ENCODE measurements around the gene ZNF783.

The ZNF783 gene

DNA sequence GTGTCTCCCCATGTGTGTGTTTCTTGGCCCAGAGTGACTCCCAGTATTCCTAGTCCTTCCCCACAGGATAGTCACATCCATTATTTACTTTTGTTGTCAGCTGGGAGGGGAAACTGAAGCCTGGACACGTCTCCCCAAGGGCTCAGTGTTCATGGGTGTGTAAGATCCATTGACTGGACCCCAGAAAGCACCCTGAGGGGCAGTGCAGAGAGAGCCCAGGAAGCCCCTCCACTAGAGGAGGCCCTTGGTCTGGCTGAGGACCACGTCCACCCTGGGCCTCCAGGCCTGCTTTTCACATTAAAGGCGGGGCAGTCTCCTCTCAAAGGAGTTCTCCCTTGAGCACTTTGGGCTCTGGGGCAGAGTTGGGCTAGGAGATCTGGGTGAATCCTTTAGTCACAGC, 21.3 kb downstream of the ZNF783 start:
- DNase-seq = no peak

DNA sequence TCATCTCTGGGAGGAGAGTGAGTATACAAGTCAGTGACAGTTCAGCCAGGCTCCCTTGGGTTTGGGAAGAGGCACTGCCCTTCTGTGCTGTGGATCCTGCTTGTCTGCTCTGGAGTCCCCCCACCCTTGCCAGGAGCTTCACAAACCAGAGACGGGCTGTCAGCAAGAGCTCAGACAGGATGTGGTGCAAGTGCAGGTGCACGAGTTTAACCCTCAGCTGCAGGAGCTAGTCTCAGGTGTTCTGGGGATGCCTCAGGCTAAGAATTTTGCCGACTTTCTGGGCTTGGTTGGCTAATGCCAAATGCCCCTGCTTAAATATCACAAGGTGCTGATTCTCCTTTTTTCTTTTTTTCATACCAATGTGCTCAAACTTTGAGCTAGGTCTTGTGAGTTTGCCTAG, 22.3 kb downstream of the ZNF783 start:
- peak; percentile 68 for DNase-seq

DNA sequence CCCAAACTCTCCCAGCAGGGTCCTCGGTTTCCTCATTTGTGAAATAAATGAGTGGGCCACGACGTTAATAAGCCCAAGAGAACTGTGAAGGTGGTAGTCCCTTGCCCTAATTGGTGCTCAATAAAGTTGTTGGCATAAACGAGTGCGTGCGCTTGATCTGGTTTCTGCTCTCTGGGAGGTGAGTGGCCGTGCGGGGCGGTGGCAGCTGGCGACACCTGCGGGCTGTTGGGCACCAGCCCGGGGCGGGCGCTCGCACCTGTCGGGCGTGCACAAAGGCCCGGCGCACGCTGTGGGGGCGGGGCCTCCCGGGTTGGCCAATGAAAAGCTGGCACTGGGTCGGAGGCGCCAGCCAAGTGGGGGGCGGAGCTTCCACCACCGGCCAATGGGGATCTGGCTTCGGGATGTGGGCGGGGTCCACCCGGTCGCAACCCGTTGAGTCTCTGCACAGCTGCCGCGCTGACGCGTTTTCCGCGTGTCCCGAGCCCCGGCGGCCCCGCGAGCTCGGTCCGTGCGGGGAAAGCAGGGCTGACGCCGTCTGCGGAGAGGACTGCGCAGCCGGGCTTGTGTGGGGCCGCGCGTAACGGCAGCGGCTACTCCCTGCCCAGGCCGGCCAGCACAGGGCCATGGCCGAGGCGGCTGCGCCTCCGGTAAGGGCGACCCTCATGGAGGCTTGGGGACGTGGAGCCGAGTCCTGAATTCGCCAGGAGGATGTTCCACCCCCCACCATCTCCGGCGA, 23.0 kb downstream of the ZNF783 start:
- DNase-seq = peak; percentile 99

DNA sequence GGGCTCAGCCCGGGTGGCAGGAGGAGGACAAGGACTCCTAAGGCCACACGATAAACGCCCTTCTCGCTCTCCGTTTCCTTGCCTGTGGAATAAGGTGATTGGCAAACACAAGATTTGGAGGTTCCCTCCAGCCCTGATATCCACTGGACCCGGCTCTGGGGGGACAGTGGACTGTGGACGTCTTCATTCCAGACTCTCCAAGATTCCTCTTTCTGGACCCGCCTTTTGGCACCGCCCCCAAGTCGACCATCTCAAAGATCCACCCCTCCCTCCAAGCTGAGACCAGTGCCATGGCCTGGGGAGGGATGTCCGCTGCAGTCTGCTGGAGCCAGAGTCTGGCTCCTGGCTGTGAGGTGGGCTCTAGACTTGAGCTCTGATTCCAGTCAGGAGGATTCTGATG, 23.6 kb downstream of the ZNF783 start:
- DNase-seq = peak; percentile 60

DNA sequence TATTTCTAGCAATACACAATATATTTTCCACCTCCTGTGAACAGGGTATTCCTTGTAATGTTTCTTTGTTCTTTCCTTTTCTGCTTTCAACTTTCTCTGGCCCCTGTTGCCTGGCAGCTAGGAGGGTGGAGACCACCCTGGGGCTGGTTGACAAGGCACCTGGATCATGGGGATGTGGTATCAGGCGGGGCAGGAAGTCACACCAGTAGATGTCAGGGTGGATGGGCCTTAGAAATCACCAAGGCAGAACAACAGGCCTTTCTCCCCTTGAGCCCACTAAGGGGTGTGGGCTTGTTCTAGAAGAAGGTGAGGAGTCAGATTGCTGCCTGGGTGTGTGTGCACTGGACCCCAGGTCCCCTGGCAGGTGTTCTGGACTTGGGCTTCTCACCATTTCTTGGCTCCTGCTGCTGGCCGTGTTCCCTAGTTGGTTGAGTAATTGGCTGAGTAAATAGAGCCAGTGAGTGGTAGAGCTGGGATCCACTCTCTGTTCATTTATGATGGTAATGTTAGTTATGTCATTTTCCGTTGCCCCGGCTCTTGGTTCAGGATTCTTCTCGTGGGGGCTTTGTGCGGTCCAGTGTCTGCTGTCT, 24.9 kb downstream of the ZNF783 start:
- peak; percentile 21 for DNase-seq

DNA sequence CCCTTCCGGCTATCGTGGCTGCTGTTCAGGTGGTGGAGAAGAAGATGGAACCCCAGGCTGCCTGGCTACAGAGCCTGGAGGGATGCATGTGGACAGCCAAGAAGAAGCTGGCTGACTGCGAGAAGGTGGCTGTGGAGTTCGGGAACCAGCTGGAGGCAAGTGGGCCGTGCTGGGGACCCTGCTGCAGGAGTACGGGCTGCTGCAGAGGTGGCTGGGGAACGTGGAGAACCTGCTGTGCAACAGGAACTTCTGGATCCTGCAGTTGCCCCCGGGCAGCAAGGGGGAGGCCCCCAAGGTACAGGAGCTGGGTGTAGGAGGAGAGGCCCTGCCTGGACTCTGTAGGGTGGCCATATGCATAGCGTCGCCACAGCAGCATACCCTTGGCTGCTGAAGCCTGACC, 25.6 kb downstream of the ZNF783 start:
- DNase-seq = no peak

DNA sequence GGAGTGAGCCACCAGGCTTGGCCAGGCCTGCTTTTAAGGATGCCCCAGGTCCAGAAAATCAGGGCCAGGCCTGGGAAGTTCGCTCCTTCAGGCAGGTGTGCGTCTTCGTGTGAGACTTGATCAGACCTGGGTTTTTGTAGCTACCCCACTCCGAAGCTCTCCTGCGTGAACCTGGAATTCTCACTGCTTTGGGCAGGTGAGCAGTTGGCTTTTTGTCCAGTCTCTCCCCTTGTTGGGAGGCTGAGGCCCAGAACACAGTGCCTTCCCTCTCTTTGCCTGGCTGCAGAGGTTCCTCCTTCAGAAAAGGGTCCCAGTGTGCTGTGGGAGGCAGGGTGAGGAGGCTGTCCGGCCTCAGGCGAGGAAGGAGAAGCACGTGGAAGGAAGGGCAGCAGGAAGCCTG, 27.3 kb downstream of the ZNF783 start:
- DNase-seq = no peak

DNA sequence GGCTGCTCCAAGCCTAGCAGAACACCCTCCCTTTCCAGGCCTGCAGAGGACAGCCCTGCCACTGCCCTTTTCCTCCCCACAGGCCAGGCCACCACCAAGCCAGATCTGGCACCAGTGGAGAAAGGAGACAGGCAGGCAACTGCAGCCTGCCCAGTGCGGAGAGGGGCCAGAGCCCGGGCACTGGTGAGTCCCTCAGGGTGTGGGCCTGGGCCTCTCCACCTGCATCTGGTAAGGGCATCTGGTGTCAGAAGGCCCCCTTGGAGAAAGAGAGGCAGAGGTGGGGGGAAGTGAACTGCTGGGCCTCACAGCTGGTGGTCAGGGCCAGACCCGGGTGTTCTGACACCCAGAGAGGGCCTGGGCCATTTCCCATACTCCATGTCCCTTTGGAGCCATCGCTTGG, 27.9 kb downstream of the ZNF783 start:
- no peak for DNase-seq

DNA sequence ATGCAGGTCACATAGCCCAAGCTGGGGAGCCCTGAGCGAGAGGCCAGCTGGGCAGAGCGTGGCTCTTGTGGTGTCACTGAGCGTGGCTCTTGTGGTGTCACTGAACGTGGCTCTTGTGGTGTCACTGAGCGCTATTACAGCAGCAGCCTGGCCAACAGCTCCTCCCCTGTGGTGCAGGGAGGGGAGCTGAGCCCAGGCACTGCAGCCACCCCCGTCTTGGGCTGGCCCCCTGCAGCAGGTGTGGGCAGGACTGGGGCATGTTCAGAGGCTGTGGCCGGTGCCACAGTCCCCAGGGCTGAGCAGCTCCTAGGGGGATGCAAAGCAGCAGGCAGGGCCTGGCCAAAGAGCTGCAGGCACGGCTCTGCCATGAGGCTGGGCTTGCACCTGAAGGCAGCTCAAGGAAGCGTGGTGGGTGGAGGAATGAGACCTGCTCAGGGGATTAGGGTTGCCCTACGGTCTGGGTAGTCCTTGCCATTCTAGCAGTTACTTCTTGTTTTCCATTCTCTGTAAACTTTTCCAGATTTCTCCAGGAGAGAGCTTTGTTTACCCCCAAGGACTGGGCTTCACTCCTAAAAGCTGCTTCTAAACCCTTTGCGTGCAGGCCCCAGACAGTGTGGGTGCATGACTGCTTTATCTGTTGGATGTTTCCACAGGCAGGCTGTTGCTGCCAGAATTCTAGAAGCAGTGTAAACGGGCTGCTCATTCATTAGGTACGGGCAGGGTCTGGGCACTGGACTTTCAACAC, 29.2 kb downstream of the ZNF783 start:
- DNase-seq = no peak

DNA sequence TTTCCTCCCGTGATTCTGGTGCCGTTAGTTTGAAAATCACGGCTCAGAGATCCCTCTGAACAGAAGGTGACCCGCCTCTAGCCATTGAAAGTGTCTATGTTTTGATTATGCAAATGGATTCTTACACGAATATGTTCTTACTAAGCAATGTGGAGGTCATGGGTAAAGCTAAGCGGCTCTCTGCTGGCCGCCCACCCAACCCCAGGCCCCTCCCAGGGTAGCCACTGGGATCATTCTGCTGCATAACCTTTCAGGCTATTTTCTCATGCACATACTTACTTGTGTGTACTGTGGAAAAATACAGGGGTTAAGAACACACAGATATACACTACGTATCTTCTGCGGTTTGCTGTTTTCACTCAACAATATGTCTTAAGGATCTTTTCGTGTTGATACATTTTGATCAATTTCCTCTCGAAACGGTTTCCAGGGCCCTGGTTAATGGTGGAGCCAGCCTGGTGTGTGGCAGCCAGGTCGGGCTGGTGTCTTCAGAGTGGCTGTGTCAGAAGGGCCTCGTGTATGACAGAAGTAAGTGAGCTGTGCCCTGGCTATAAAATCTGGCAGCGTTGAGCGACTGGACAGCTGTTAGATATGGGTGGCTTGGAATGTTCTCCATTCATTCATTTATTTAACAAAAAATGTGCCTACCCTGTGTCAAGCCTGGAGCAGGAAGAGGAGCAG, 29.9 kb downstream of the ZNF783 start:
- no peak for DNase-seq

DNA sequence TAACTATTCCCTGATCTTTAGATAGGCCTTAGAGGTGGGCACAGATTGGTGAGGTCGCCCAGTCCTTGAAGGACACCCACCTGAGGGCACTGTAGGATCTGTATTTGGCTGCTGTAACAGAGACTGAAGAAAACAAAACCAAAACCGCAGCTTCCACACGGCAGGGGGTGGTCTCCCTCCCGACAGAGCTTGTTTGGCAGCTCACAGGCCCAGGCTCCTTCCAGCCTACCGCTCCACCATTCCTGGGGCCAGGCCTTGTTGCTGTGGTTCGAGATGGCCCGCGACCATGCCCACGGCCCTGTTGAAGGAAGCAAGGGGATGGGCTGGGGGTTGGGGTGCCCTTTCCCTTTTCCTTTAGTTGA, 30.4 kb downstream of the ZNF783 start:
- no peak for DNase-seq

DNA sequence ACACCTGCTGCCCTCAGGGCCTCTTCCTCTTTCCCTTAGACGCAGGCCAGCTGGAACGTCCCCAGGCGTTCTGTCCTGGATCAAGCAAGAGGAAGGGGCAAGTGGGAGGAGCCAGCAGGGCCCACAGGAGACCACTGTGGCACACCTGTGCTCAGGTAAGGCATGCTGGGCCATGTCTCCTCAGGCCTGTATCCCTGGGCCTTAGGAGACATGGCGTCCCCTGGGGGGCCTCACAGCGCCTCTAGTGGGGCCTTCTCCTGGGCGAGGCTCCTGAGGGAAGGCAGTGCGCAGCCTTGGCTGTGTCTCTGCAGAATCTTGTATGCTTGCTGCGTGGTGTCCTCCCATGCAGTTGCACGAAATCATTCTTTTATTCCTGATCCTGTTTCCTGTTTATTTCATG, 31.3 kb downstream of the ZNF783 start:
- DNase-seq = no peak

DNA sequence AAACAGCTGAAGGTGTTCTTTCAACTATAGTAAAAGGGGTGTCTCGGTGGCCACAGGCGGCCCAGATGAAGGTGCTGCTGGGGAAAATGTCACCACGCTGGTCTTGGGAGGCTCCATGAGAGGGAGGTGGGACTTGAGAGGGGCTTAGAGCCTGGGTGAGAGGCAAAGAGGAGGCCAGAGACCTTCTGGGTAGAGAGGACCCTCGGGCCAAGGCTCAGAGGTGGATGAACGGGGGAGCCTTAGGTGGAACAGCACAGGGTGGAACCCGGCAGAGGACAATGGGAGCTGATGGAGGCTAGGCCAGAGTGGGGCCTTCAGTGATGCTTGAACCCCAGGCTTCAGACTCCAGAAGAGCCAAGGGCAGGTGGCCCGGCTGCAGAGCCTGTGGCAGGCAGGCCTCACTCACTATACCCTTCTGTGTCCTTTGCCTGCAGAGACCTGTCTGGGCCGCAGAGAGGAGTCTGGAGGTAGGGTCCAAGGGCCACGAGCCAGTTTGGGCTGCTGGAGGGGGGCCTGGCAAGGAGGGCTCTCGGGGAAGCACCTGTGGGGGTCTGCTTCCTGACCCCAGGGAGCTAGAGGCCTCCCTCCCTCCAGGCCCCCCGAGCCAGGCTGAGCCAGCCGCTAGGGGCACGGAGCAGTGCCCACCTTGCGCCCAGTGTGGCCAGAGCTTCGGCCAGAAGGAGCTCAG, 32.1 kb downstream of the ZNF783 start:
- no peak for DNase-seq

DNA sequence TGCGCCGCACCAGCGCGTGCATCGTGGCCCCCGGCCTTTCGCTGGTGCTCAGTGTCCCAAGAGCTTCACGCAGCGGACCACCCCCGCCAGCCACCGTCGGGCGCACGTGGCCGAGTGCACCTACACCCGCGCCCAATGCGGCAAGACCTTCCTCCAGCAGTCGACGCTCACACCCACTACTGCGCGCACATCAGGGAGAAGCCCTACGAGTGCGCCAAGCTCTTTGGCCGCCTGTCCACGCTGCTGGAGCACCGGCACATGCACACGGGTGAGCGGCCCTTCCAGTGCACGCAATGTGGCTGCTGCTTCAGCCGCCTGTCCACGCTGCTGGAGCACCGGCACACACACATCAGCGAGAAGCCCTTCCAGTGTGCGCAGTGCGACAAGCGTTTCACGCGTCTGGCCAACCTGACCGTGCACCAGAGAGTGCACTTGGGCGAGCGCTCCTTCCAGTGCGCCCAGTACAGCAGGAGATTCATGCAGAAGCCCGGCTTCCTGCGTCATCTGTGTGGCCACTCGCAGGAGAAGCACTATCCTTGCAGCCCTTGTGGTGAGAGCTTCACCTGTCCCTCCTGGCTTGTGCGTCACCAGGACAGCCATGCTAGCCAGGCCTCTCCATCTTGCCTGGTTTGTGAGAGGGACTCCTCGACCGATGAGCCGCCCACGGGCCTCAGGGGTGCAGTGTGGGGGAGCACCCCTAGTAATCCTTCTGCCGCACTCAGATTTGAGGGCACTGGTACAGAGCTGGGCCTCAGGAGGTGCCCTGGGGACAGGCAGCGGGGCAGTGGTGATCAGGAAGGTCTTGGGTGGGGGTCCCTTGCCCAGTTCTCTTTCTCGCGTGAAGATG, 32.9 kb downstream of the ZNF783 start:
- no peak for DNase-seq

DNA sequence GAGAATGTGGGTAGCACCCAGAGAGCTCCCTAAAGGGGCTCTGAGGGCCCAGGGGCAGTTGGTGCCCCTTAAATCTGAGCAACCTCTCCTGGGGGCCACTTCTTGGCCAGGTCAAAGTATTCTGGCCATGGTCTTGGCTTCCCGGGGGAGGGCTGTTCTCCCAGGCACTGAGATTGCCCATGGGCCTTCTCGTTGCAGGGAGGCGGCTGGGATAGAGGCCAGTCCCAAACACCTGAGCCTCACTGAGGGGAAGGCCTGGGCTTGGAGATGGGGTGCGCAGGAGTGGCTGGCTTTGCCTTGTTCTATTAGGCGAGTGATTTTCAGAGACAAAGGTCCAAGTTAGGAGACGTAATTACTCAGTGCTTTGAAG, 33.5 kb downstream of the ZNF783 start:
- no peak for DNase-seq

DNA sequence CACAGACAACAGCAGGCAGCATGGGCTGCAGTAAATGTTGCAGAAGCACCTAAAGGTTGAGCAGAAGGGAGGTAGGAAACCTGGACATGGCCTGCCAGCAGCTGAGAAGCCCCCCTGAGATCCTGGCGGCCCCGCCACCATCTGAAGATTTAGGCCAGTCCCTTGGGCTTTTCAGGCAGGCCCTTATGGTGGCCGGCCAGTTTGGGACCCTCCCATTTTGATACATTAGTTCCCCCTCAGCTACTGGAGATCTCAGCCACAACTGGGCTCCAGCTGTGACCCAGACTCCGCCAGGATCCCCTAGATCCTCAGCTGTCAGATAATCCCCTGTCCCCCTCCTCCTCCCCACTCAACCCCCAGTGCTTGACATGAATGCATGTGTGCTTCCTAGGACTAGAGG, 34.4 kb downstream of the ZNF783 start:
- no peak for DNase-seq

DNA sequence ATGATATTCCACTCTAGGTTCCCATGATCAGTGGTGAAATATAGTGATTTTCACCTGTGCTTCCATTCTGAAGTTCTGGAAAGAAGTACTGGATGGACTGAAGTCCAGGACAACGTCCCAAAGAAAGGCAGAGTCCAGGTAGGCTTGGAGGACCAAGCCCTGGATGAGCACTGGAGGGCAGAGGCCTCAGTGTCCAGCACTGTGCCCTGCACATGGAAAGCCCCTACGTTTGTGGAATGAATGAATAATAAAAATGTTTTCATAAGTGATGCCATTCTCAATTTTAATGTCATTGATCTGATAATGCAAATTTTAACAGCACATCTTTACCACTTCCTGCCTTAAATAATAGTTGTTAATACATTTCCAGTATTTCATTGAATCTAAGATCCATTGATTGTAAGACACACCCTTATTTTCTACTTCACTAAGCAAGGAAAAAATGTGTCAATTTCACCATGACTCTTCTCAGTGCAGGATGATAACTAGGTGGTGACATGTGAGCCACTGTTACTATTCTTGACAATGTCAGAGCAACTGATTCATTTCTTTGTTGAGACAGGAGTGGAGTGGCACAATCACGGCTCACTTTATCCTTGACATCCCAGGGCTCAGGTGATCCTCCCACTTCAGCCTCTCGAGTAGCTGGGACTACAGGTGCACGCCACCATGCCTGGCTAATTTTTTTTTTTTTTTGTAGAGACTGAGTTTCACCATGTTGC, 35.2 kb downstream of the ZNF783 start:
- no peak for DNase-seq

DNA sequence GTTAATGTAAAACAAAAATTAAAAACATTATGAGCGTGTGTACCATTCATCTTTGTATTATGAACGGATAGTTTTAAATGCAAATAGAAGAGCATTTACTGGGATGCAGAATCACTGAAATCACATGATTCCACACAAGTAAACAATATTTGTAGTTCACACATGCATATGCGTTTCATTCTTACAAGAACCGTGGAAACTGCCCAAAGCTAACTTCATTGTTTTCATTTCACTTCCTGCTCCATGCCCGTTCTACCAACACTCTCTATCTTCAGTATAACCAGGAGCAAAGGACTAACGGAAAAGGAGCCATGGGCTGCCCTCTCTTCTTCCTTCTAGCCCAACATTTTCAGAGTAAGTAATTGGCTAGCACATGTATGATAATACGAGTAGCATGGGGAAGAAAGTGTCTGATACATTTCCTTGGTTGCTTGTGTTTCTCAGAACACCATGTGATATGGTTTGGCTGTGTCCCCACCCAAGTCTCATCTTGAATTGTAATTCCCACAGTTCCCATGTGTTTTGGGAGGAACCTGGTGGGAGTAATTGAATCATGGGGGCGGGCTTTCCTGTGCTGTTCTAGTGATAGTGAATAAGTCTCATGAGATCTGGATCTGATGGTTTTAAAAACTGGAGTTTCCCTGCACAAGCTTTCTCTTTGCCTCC, 38.8 kb downstream of the ZNF783 start:
- DNase-seq = no peak

DNA sequence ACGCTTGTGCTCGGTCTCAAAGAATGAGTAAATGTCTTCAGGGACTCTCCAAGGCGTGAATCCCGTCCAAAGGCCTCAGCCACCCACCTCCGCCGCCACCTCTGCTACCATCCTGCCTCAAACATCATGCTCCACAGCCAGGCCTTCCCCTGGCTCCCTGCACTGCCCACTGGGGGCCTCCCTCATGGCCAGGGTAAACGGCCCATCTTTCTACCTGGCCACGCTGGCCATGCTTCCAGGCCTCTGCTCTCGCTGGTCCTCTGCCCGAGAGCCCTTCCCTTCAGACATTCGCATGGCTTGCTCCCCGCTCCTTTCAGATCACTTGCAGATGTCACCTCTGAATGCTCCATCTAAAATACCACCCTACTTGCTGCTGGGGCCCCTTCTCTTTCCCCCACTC, 40.2 kb downstream of the ZNF783 start:
- DNase-seq = no peak

DNA sequence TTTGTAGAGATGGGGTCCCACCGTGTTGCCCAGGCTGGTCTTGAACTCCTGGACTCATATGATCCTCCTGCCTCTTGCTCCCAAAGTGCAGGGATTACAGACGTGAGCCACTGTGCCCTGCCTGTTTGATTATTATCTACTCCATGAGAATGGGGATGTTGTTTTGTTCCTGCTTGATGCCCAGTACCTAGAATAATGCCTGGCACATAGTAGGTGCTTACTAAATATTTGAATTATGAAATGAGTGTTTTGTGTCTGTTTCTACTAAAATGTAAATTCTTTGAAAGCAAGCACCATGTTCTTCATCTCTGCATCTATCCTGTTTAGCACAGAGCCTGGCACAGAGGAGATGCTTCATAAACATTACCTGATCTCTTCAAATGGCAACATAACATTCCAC, 40.9 kb downstream of the ZNF783 start:
- DNase-seq = no peak

DNA sequence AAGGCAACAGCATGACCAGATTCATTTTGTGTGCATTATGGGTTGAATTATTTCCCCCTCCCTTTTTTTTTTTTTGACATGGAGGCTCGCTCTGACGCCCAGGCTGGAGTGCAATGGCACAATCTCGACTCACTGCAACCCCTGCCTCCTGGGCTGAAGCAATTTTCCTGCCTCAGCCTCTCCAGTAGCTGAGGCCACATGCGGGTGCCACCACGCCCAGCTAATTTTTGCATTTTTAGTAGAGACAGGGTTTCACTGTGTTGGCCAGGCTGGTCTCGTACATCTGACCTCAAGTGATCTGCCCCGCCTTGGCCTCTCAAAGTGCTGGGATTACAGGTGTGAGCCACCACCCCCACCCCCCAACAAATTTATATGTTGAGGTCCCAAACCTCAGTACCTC, 42.0 kb downstream of the ZNF783 start:
- no peak for DNase-seq

All from NCI-H69 (cell line).